HG02678 (cell line): ENCODE results near the gene SDCBP2.

ENCODE experiments used
- ATAC-seq: cut with Tn5 transposase; IDR thresholded peaks from one replicate; pipeline ENCODE4 v1.9.1; 2021; ENCODE audit warnings: mild to moderate bottlenecking, moderate library complexity; ENCODE audit not compliant: unreplicated experiment

Gene SDCBP2

GRCh38 chr20:1278993-1279392 is 49.9 kb downstream of the SDCBP2 start:
- no peak for ATAC-seq

GRCh38 chr20:1277529-1278322 is 51.2 kb downstream of the SDCBP2 start:
- ATAC-seq = no peak

- no peak for ATAC-seq
Observed at GRCh38 chr20:1275919-1276318, 53.0 kb downstream of the SDCBP2 start.

- ATAC-seq = no peak
Observed at GRCh38 chr20:1274485-1275311, 54.2 kb downstream of the SDCBP2 start.

- ATAC-seq = no peak
Observed at GRCh38 chr20:1273366-1273765, 55.6 kb downstream of the SDCBP2 start.

- no peak for ATAC-seq
Observed at GRCh38 chr20:1272368-1273100, 56.4 kb downstream of the SDCBP2 start.

GRCh38 chr20:1269850-1270249 is 59.1 kb downstream of the SDCBP2 start:
- ATAC-seq = no peak

- no peak for ATAC-seq
Observed at GRCh38 chr20:1269235-1269634, 59.7 kb downstream of the SDCBP2 start.

GRCh38 chr20:1267809-1268374 is 61.0 kb downstream of the SDCBP2 start:
- no peak for ATAC-seq

- ATAC-seq = no peak
Observed at GRCh38 chr20:1267161-1267560, 61.8 kb downstream of the SDCBP2 start.

- peak; percentile 58 for ATAC-seq
Observed at GRCh38 chr20:1266167-1266973, 62.6 kb downstream of the SDCBP2 start, which contains the start of gene SNPH. Gene SNPH (plus strand): TSS chr20:1266294. CDS start chr20:1296240, 29,946 bp downstream.

- no peak for ATAC-seq
Observed at GRCh38 chr20:1265916-1266166, 63.1 kb downstream of the SDCBP2 start.

- no peak for ATAC-seq
Observed at GRCh38 chr20:1265226-1265915, 63.6 kb downstream of the SDCBP2 start.

- ATAC-seq = no peak
Observed at GRCh38 chr20:1264727-1265126, 64.2 kb downstream of the SDCBP2 start.

GRCh38 chr20:1263853-1264252 is 65.1 kb downstream of the SDCBP2 start:
- ATAC-seq = no peak
